ENCODE measurements around the gene C9orf72.

GRCh38 chr9:27518809-27519208 is 54.5 kb downstream of the C9orf72 start:
- TF ChIP-seq EZH2 (IDR thresholded peaks at IDR 0.05) (no peak), POLR2AphosphoS5 (IDR thresholded peaks at IDR 0.05; ENCODE audit: borderline replicate concordance, low read depth, low read length) (no peak), FOXP2 (optimal IDR thresholded peaks at IDR 0.05; ENCODE audit: control extremely low read depth, extremely low read length, insufficient read depth) (no peak)

All from SK-N-MC (cell line).